ENCODE data around the gene CNOT11.
"Not testable (repeated sequence)": the region's sequence is repeated elsewhere in the genome, so short reads cannot be mapped to it uniquely, and the experiment has no call there.

GRCh38 chr2:101235956-101236355, 16.7 kb upstream of the CNOT11 start:
- not testable (repeated sequence) for TF ChIP-seq CTCF, POLR2A (IDR thresholded peaks at IDR 0.05)

Data from uterus (tissue), 2 donors.